B cell (primary cell): ENCODE measurements around the gene MAP7. TPM values are rescaled to one million over a fixed set of nuclear protein-coding genes. Genes with fewer than 3 reads are reported as not detected.

Experiments
- ATAC-seq: fragments of 200-7000 bp; cut with Tn5 transposase; one replicate; pipeline ENCODE4 v1.10.0; 2021; ENCODE audit warnings: low read depth, mild to moderate bottlenecking, moderate number of reproducible peaks, moderate library complexity
- CTCF ChIA-PET: fragments of 350-600 bp; sonication (Branson Sonifier 250); formaldehyde crosslinking; loops from one replicate; lab custom pipeline; 2021; ENCODE audit warnings: antibody characterized with exemption, inconsistent platforms; lab: Charles Lee
- POLR2A ChIA-PET: fragments of 350-600 bp; sonication (Branson Sonifier 250); formaldehyde crosslinking; loops from one replicate; lab custom pipeline; 2021; ENCODE audit warnings: antibody characterized with exemption; lab: Charles Lee
- DNase-seq: peaks from one replicate; pipeline ENCODE4 v3.0.0; 2013
- H2AFZ ChIP-seq: 2 replicates; pipeline ENCODE4 v1.6.1; 2012; ENCODE audit warnings: mild to moderate bottlenecking, low read depth, low read length; ENCODE audit not compliant: insufficient read depth, poor library complexity, severe bottlenecking
- H3K27ac ChIP-seq, 2 donors: 1 replicate in 1 of 2; 2 replicates in 1 of 2; pipeline ENCODE4 v1.5.1; 2012 to 2013; ENCODE audit warnings: low read length in 2 of 2, mild to moderate bottlenecking in 2 of 2, moderate library complexity in 1 of 2
- H3K27me3 ChIP-seq, 4 experiments: fragments of 200-600 bp in 1 of 4; sonication (generic) in 1 of 4; replicated peaks in 1 of 4; 1 replicate in 2 of 4; 2 replicates in 2 of 4; pipeline versions ENCODE4 v1.6.1 to v1.7.0; 2013 to 2016; ENCODE audit warnings: low read length in 3 of 4, mild to moderate bottlenecking in 2 of 4, mixed read lengths in 1 of 4, moderate library complexity in 1 of 4; ENCODE audit not compliant: insufficient read depth in 4 of 4, control insufficient read depth in 3 of 4; ENCODE audit errors: control extremely low read depth in 1 of 4
- H3K36me3 ChIP-seq, 2 experiments: replicated peaks in 1 of 2; 1 replicate in 1 of 2; 2 replicates in 1 of 2; pipeline versions ENCODE4 v1.6.1 to v1.7.1; 2013; ENCODE audit warnings: low read length in 1 of 2; ENCODE audit not compliant: insufficient read depth in 2 of 2, control insufficient read depth in 1 of 2; ENCODE audit errors: control extremely low read depth in 1 of 2, extremely low read depth in 1 of 2
- H3K4me1 ChIP-seq, 2 donors: fragments of 200-600 bp in 1 of 2; sonication (generic) in 1 of 2; 1 replicate in 1 of 2; 2 replicates in 1 of 2; pipeline versions ENCODE4 v1.5.1 to v1.6.1; 2013 to 2017; ENCODE audit warnings: low read length in 2 of 2; ENCODE audit not compliant: control insufficient read depth in 2 of 2, insufficient read depth in 2 of 2
- H3K4me2 ChIP-seq: replicated peaks from 2 replicates; pipeline ENCODE3; 2012; ENCODE audit warnings: mild to moderate bottlenecking, low read depth, low read length; ENCODE audit not compliant: poor library complexity, severe bottlenecking
- H3K4me3 ChIP-seq, 5 experiments: fragments of 200-600 bp in 1 of 5; sonication (generic) in 1 of 5; 1 replicate in 3 of 5; 2 replicates in 2 of 5; pipeline versions ENCODE4 v1.5.1 to v1.7.0; 2011 to 2016; ENCODE audit warnings: low read length in 4 of 5, mild to moderate bottlenecking in 4 of 5, low read depth in 2 of 5, control low read depth in 1 of 5, moderate library complexity in 1 of 5; ENCODE audit not compliant: insufficient read depth in 1 of 5; ENCODE audit errors: control extremely low read depth in 1 of 5, extremely low read depth in 1 of 5
- H3K79me2 ChIP-seq: fragments of 200-600 bp; sonication (generic); one replicate; pipeline ENCODE4 v1.6.0; 2016; ENCODE audit warnings: low read length; ENCODE audit not compliant: control insufficient read depth, insufficient read depth
- H3K9ac ChIP-seq: fragments of 200-600 bp; sonication (generic); 2 replicates; pipeline ENCODE4 v1.6.1; 2017; ENCODE audit warnings: mild to moderate bottlenecking, low read length, moderate library complexity
- H3K9me3 ChIP-seq, 3 donors: one replicate each; pipeline versions ENCODE4 v1.6.1 to v1.7.1; 2013; ENCODE audit warnings: low read length in 2 of 3; ENCODE audit not compliant: control insufficient read depth in 2 of 3, insufficient read depth in 1 of 3; ENCODE audit errors: control extremely low read depth in 1 of 3
- H4K20me1 ChIP-seq: 2 replicates; pipeline ENCODE4 v1.6.0; 2012; ENCODE audit warnings: mild to moderate bottlenecking, low read length; ENCODE audit not compliant: insufficient read depth, control insufficient read depth, poor library complexity, severe bottlenecking
- H3K27ac Mint-ChIP-seq: one replicate; pipeline ENCODE4 v1.8.0; 2021; ENCODE audit warnings: mixed read lengths
- H3K27me3 Mint-ChIP-seq: one replicate; pipeline ENCODE4 v1.8.0; 2021; ENCODE audit warnings: mixed read lengths
- H3K4me1 Mint-ChIP-seq: one replicate; pipeline ENCODE4 v1.8.0; 2021; ENCODE audit warnings: mixed read lengths
- H3K4me3 Mint-ChIP-seq: one replicate; pipeline ENCODE4 v1.8.0; 2021; ENCODE audit warnings: mixed read lengths
- H3K9me3 Mint-ChIP-seq: one replicate; pipeline ENCODE4 v1.8.0; 2022; ENCODE audit warnings: mixed read lengths; ENCODE audit not compliant: insufficient read depth
- EZH2 ChIP-seq: IDR thresholded peaks from 2 replicates; pipeline ENCODE4 v1.6.1; 2012; ENCODE audit warnings: borderline replicate concordance, low read depth, mild to moderate bottlenecking, moderate library complexity, low read length; ENCODE audit not compliant: insufficient read depth, poor library complexity, severe bottlenecking
- WGBS: methylation state at CpG from one replicate; pipeline ENCODE4 v1.1.5; 2013; ENCODE audit warnings: missing lambda C conversion rate; ENCODE audit not compliant: insufficient coverage; 5-methylcytosine and 5-hydroxymethylcytosine counted together
- intact Hi-C: fragments of 100-400 bp; cut with micrococcal nuclease; formaldehyde crosslinking; loops from one replicate; pipeline ENCODE4 v1.10.0; 2022
- polyA plus RNA-seq: library from polyadenylated mRNA; depleted of rRNA; stranded (reverse); fragments of >200 nt; gene quantifications from 2 replicates; pipeline ENCODE4 v1.2.3, GENCODE V29; 2012
- total RNA-seq, 2 donors: library from RNA; stranded (reverse); fragments of 120-200 nt in 1 of 2; gene quantifications; 1 replicate in 1 of 2; 2 replicates in 1 of 2; pipeline versions ENCODE4 v1.2.3 to v1.2.4, GENCODE V29; 2013 to 2022
- TF ChIP-seq, protein P1 (sequence below): fragments of 200-600 bp; IDR thresholded peaks from one replicate; pipeline ENCODE4 v1.8.0; 2022; ENCODE audit warnings: antibody characterized with exemption, mild to moderate bottlenecking

Gene MAP7
- total and polyA plus RNA-seq, 2 donors (not counting 1 experiment from before 2014, with no cell fraction given): 0.34 to 0.64 TPM

DNA sequence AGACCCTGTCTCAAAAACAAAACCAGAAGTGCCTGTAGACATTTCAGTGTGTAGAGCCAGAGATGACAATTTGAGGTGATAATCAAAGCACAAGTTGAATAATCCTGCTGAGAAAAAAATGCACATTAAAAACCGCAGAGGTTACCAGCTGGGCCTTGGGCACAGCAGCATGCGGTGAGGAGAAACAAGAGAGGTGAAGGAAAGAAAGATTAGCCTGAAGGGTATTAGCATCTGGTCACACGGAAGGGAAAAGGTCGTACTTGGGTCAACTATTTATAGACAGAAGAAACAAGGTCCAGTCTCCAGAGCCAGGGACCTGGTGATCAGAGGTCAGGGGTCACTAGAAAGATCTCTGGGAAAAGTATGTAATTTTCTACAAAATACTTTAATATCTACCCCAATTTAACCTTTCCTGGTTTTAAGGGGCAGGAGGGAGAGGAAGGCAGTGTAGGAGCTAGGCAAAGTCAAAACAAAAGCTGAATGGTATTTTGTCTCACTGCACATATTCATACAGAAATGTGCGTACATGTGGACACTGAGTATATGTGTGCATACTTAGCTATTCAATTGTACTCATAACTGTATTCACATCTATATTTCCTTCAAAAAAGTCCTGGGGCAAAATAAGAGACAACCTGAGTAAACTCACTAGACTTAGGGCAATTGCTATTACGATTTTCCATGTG lies 10.1 kb downstream of the MAP7 start:
- TF ChIP-seq, protein P1, sequence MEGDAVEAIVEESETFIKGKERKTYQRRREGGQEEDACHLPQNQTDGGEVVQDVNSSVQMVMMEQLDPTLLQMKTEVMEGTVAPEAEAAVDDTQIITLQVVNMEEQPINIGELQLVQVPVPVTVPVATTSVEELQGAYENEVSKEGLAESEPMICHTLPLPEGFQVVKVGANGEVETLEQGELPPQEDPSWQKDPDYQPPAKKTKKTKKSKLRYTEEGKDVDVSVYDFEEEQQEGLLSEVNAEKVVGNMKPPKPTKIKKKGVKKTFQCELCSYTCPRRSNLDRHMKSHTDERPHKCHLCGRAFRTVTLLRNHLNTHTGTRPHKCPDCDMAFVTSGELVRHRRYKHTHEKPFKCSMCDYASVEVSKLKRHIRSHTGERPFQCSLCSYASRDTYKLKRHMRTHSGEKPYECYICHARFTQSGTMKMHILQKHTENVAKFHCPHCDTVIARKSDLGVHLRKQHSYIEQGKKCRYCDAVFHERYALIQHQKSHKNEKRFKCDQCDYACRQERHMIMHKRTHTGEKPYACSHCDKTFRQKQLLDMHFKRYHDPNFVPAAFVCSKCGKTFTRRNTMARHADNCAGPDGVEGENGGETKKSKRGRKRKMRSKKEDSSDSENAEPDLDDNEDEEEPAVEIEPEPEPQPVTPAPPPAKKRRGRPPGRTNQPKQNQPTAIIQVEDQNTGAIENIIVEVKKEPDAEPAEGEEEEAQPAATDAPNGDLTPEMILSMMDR: no peak
- no peak for TF ChIP-seq EZH2
- no peaks in the 10 kb centered on the region for H3K36me3 ChIP-seq
- H3K9ac ChIP-seq: no peak overlapping the region
- no peak overlapping the region for H3K4me2 ChIP-seq
- H3K27me3 ChIP-seq: peaks cover 0 to 5% (median 1%) of the 10 kb centered on the region in 4 experiments
- H3K27me3 Mint-ChIP-seq: peaks cover 36% of the 10 kb centered on the region
- H4K20me1 ChIP-seq: no peaks in the 10 kb centered on the region
- DNase-seq (no peak), ATAC-seq (no peak)
- H3K79me2 ChIP-seq: no peaks in the 10 kb centered on the region
- ChIA-PET POLR2A (no interaction called here), CTCF (no interaction called here)
- H3K9me3 Mint-ChIP-seq: peaks cover 2% of the 10 kb centered on the region
- H3K4me3 Mint-ChIP-seq: no peak overlapping the region
- H3K4me1 Mint-ChIP-seq: no peaks in the 10 kb centered on the region
- WGBS: 68% methylated on average over 4 of the region's 6 CpGs
- intact Hi-C loops: no loop called here
- H2AFZ ChIP-seq: no peak overlapping the region
- no peak overlapping the region for H3K27ac Mint-ChIP-seq
- no peak overlapping the region for H3K27ac ChIP-seq
- H3K9me3 ChIP-seq: no peaks in the 10 kb centered on the region
- no peaks in the 10 kb centered on the region for H3K4me1 ChIP-seq
- H3K4me3 ChIP-seq: no peak overlapping the region

DNA sequence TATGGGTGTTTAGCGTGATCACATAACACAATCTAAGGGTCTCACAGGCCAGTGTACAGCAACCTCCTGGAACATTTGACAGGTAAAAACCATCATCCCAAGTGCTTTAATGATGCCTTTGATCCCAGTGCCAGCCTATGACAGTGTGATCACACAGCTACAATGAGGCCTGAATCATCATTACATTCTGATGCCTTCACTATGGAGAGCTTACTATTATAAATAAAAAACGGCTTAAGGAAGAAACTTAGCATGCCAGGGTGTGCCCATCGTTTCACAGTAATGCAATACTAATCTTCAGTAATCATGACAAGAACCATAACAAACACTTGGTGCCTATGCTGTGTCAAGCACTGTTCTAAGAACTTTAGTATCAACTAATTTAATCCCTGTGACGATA lies 11.4 kb downstream of the MAP7 start:
- no peak overlapping the region for H3K4me3 ChIP-seq
- intact Hi-C loops: no loop called here
- Mint-ChIP-seq H3K27ac (no peak overlapping the region), H3K4me3 (no peak overlapping the region), H3K27me3 (peaks cover 27% of the 10 kb centered on the region), H3K9me3 (peaks cover 2% of the 10 kb centered on the region), H3K4me1 (no peaks in the 10 kb centered on the region)
- no peak overlapping the region for H2AFZ ChIP-seq
- H3K36me3 ChIP-seq: no peaks in the 10 kb centered on the region
- ATAC-seq (no peak), DNase-seq (no peak)
- no peaks in the 10 kb centered on the region for H3K4me1 ChIP-seq
- ChIA-PET CTCF (interaction anchor here (0.6 kb wide), 1 partner anchor 283 kb away, joined by 3 read pairs; the partner anchor contains the start of gene PEX7), POLR2A (no interaction called here)
- H3K27ac ChIP-seq: no peak overlapping the region
- WGBS: 100% methylated on average over 2 of the region's 4 CpGs
- peaks cover 0 to 3% (median 1%) of the 10 kb centered on the region in 4 experiments for H3K27me3 ChIP-seq
- TF ChIP-seq, protein P1: no peak
- H3K79me2 ChIP-seq: no peaks in the 10 kb centered on the region
- H3K4me2 ChIP-seq: no peak overlapping the region
- no peak overlapping the region for H3K9ac ChIP-seq
- no peaks in the 10 kb centered on the region for H3K9me3 ChIP-seq
- no peaks in the 10 kb centered on the region for H4K20me1 ChIP-seq
